Measurements from ENCODE around the gene CRHR1.

DNA sequence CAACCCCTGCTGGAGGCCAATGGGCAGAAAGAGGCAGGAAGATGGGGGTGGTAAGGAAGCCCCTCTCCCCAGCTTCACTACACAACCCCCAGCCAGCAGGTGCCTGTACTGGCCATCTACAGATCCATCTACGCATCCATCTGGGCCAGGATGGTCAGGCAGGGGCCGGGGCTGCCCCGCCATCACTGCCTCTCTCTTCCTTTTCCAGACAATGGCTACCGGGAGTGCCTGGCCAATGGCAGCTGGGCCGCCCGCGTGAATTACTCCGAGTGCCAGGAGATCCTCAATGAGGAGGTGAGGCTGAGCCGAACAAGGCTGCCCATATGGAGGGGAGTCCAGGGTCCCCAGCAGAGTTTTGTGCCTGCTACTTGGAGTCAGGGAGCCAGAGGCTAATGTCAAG lies 37.0 kb downstream of the CRHR1 start:
- TF ChIP-seq EP300 (IDR thresholded peaks at IDR 0.05): no peak
- TF ChIP-seq, protein P1, sequence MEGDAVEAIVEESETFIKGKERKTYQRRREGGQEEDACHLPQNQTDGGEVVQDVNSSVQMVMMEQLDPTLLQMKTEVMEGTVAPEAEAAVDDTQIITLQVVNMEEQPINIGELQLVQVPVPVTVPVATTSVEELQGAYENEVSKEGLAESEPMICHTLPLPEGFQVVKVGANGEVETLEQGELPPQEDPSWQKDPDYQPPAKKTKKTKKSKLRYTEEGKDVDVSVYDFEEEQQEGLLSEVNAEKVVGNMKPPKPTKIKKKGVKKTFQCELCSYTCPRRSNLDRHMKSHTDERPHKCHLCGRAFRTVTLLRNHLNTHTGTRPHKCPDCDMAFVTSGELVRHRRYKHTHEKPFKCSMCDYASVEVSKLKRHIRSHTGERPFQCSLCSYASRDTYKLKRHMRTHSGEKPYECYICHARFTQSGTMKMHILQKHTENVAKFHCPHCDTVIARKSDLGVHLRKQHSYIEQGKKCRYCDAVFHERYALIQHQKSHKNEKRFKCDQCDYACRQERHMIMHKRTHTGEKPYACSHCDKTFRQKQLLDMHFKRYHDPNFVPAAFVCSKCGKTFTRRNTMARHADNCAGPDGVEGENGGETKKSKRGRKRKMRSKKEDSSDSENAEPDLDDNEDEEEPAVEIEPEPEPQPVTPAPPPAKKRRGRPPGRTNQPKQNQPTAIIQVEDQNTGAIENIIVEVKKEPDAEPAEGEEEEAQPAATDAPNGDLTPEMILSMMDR (IDR thresholded peaks at IDR 0.05): no peak
- no peak for TF ChIP-seq POLR2A (IDR thresholded peaks at IDR 0.05)
- TF ChIP-seq POLR2AphosphoS5 (IDR thresholded peaks at IDR 0.05): no peak

All from upper lobe of left lung (tissue), 4 donors.